Astrocyte (in vitro differentiated cells and primary cell): ENCODE measurements around the gene MFGE8. TPM values are rescaled to one million over a fixed set of nuclear protein-coding genes. Genes with fewer than 3 reads are reported as not detected.
A peak's percentile ranks its signal among the peaks of the same experiment; 100 is the strongest.

Experiments used
- DNase-seq: peaks from one replicate; pipeline ENCODE4 v3.0.0-alpha.2; 2010; ENCODE audit warnings: low read depth
- FAIRE-seq: peaks from 2 replicates; lab custom pipeline; 2011; peaks lifted over from hg19 to GRCh38; lab: Jason Lieb, UNC
- H2AFZ ChIP-seq: 2 replicates; pipeline ENCODE4 v1.6.0; 2012; ENCODE audit warnings: low read depth, low read length, inconsistent platforms
- H3K27ac ChIP-seq: 2 replicates; pipeline ENCODE4 v1.5.1; 2011; ENCODE audit warnings: low read depth, low read length, inconsistent platforms
- H3K27me3 ChIP-seq: 2 replicates; pipeline ENCODE4 v1.6.0; 2011; ENCODE audit warnings: low read length, inconsistent platforms; ENCODE audit not compliant: insufficient read depth
- H3K36me3 ChIP-seq: 2 replicates; pipeline ENCODE4 v1.5.1; 2011; ENCODE audit warnings: low read length, inconsistent platforms; ENCODE audit not compliant: insufficient read depth
- H3K4me1 ChIP-seq: 2 replicates; pipeline ENCODE4 v1.5.1; 2011; ENCODE audit warnings: low read length, inconsistent platforms; ENCODE audit not compliant: insufficient read depth
- H3K4me2 ChIP-seq: 2 replicates; pipeline ENCODE4 v1.6.0; 2012; ENCODE audit warnings: low read length, inconsistent platforms
- H3K4me3 ChIP-seq: 2 replicates; pipeline ENCODE4 v1.5.1; 2011; ENCODE audit warnings: low read depth, mild to moderate bottlenecking, low read length, inconsistent platforms; ENCODE audit not compliant: insufficient read depth
- H3K79me2 ChIP-seq: 2 replicates; pipeline ENCODE4 v1.6.0; 2012; ENCODE audit warnings: mild to moderate bottlenecking, low read length, inconsistent platforms; ENCODE audit not compliant: insufficient read depth
- H3K9ac ChIP-seq: 2 replicates; pipeline ENCODE4 v1.6.0; 2012; ENCODE audit warnings: mild to moderate bottlenecking, low read length, inconsistent platforms
- H3K9me3 ChIP-seq: 2 replicates; pipeline ENCODE4 v1.5.1; 2012; ENCODE audit warnings: low read depth, mild to moderate bottlenecking, low read length, inconsistent platforms; ENCODE audit not compliant: insufficient read depth
- H4K20me1 ChIP-seq: 2 replicates; pipeline ENCODE4 v1.6.0; 2012; ENCODE audit warnings: low read length, inconsistent platforms; ENCODE audit not compliant: insufficient read depth
- H3K27ac Mint-ChIP-seq: one replicate; pipeline ENCODE4 v1.8.0; 2021; ENCODE audit warnings: mild to moderate bottlenecking, mixed read lengths; ENCODE audit not compliant: unreplicated experiment
- H3K27me3 Mint-ChIP-seq: one replicate; pipeline ENCODE4 v1.8.0; 2021; ENCODE audit warnings: low read depth, mixed read lengths; ENCODE audit not compliant: unreplicated experiment
- H3K36me3 Mint-ChIP-seq: one replicate; pipeline ENCODE4 v1.8.0; 2021; ENCODE audit warnings: low read depth, mixed read lengths; ENCODE audit not compliant: unreplicated experiment
- H3K4me1 Mint-ChIP-seq: one replicate; pipeline ENCODE4 v1.8.0; 2021; ENCODE audit warnings: low read depth, mixed read lengths; ENCODE audit not compliant: unreplicated experiment
- H3K4me3 Mint-ChIP-seq: one replicate; pipeline ENCODE4 v1.8.0; 2021; ENCODE audit warnings: mild to moderate bottlenecking, moderate library complexity, mixed read lengths; ENCODE audit not compliant: unreplicated experiment
- H3K9me3 Mint-ChIP-seq: one replicate; pipeline ENCODE4 v1.8.0; 2021; ENCODE audit warnings: mild to moderate bottlenecking, mixed read lengths; ENCODE audit not compliant: unreplicated experiment
- CTCF ChIP-seq: IDR thresholded peaks from 2 replicates; pipeline ENCODE4 v1.5.1; 2011; ENCODE audit warnings: low read depth, mild to moderate bottlenecking, inconsistent platforms, low read length, moderate library complexity; ENCODE audit not compliant: insufficient read depth
- EZH2 ChIP-seq: IDR thresholded peaks from 2 replicates; pipeline ENCODE4 v1.6.1; 2012; ENCODE audit warnings: mild to moderate bottlenecking, low read length, inconsistent platforms; ENCODE audit not compliant: insufficient read depth
- total RNA-seq: library from RNA; stranded (reverse); gene quantifications from 2 replicates; pipeline ENCODE4 v1.2.1, GENCODE V29; 2021

Gene MFGE8
- total RNA-seq, 1 donor from 2014 or later: 276 TPM

GRCh38 chr15:88891540-88892254 lies 21.5 kb downstream of the MFGE8 start:
- H3K36me3 ChIP-seq: no peaks in the 10 kb centered on the region
- H3K27me3 Mint-ChIP-seq: peaks cover 14% of the 10 kb centered on the region
- H3K9me3 Mint-ChIP-seq: no peaks in the 10 kb centered on the region
- no peak overlapping the region for H2AFZ ChIP-seq
- H3K36me3 Mint-ChIP-seq: no peaks in the 10 kb centered on the region
- H3K9me3 ChIP-seq: no peaks in the 10 kb centered on the region
- H3K4me3 ChIP-seq: no peak overlapping the region
- H3K4me1 ChIP-seq: peaks cover 20% of the 10 kb centered on the region
- H3K4me3 Mint-ChIP-seq: no peak overlapping the region
- no peak overlapping the region for H3K9ac ChIP-seq
- no peak overlapping the region for H3K27ac Mint-ChIP-seq
- TF ChIP-seq CTCF: no peak
- no peak overlapping the region for H3K27ac ChIP-seq
- H4K20me1 ChIP-seq: peaks cover 14% of the 10 kb centered on the region
- peaks cover 5% of the 10 kb centered on the region for H3K4me1 Mint-ChIP-seq
- DNase-seq (no peak), FAIRE-seq (no peak)
- H3K27me3 ChIP-seq: no peaks in the 10 kb centered on the region
- no peak overlapping the region for H3K4me2 ChIP-seq
- no peaks in the 10 kb centered on the region for H3K79me2 ChIP-seq

DNA sequence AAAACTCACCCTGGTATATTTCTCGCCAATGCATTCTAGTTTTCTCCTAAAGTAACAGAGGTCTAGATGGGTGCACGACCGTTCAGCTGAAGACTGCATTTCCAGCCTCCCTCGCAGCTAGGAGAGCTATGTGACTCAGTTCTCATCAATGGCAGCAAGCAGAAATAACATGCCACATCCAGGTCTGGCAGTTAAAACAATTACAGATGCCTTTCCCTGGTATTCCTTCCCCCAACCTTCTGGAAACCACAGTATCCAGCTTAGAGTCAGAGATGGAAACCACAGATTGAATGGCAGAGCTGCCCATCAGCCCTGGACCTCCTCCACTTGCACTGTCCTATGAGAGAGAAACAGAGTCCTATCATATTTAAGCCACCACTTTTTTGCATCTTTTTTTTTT lies 22.7 kb downstream of the MFGE8 start:
- no peak overlapping the region for H3K4me3 ChIP-seq
- Mint-ChIP-seq H3K4me3 (no peak overlapping the region), H3K27me3 (peaks cover 13% of the 10 kb centered on the region), H3K27ac (no peak overlapping the region), H3K9me3 (no peaks in the 10 kb centered on the region), H3K36me3 (no peaks in the 10 kb centered on the region), H3K4me1 (peaks cover 4% of the 10 kb centered on the region)
- H3K27ac ChIP-seq: no peak overlapping the region
- peak; percentile 47 for DNase-seq
- FAIRE-seq: no peak
- no peak overlapping the region for H2AFZ ChIP-seq
- peaks cover 18% of the 10 kb centered on the region for H3K4me1 ChIP-seq
- H3K79me2 ChIP-seq: no peaks in the 10 kb centered on the region
- no peak overlapping the region for H3K4me2 ChIP-seq
- H3K27me3 ChIP-seq: no peaks in the 10 kb centered on the region
- TF ChIP-seq EZH2: no peak
- no peaks in the 10 kb centered on the region for H3K36me3 ChIP-seq
- no peak overlapping the region for H3K9ac ChIP-seq
- H4K20me1 ChIP-seq: peaks cover 6% of the 10 kb centered on the region
- H3K9me3 ChIP-seq: no peaks in the 10 kb centered on the region

DNA sequence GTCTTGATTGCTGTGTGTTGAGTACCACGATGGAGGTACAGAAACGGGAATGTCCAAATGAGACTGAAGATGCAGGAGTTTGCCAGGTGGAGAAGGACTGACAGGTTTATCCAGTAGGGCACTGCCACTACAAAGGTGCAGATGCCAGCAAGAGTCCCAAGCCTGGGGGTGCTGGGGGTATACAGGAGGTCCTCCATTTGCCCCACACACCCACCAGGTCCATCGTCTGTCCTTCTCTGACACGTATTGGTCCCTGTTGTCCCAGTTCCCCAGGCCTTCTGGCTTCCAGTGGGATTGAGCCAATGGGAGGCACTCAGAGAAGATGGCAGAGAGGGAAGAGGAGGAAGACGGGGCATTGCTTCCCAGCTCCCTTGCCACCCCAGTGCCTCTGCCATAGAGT lies 24.5 kb downstream of the MFGE8 start:
- H3K4me1 ChIP-seq: peaks cover 6% of the 10 kb centered on the region
- peaks cover 4% of the 10 kb centered on the region for H3K4me1 Mint-ChIP-seq
- no peaks in the 10 kb centered on the region for H4K20me1 ChIP-seq
- H3K9me3 Mint-ChIP-seq: no peaks in the 10 kb centered on the region
- H3K4me3 ChIP-seq: no peak overlapping the region
- H2AFZ ChIP-seq: no peak overlapping the region
- peaks cover 4% of the 10 kb centered on the region for H3K36me3 Mint-ChIP-seq
- no peak overlapping the region for H3K27ac Mint-ChIP-seq
- no peak for FAIRE-seq
- H3K4me3 Mint-ChIP-seq: no peak overlapping the region
- H3K9me3 ChIP-seq: no peaks in the 10 kb centered on the region
- no peaks in the 10 kb centered on the region for H3K79me2 ChIP-seq
- H3K36me3 ChIP-seq: no peaks in the 10 kb centered on the region
- no peaks in the 10 kb centered on the region for H3K27me3 ChIP-seq
- H3K27ac ChIP-seq: no peak overlapping the region
- peaks cover 5% of the 10 kb centered on the region for H3K27me3 Mint-ChIP-seq
- no peak overlapping the region for H3K4me2 ChIP-seq
- no peak for DNase-seq
- TF ChIP-seq EZH2 (no peak), CTCF (no peak)
- no peak overlapping the region for H3K9ac ChIP-seq
